HepG2 (cell line): ENCODE data around the gene CCDC150. TPM values are rescaled to one million over a fixed set of nuclear protein-coding genes. Genes with fewer than 3 reads are reported as not detected.

Experiments
- ATAC-seq: fragments of 200-7000 bp; cut with Tn5 transposase; 3 replicates; pipeline ENCODE4 v1.9.1; 2020; ENCODE audit warnings: mild to moderate bottlenecking, moderate library complexity
- BruUV-seq: library from RNA; stranded (reverse); fragments of 400-500 nt; replicated peaks from 2 replicates; lab custom pipeline; 2021; lab: Mats Ljungman, UMichigan
- CTCF ChIA-PET: fragments of 300-600 bp; formaldehyde crosslinking; extraction: SDS; loops from one replicate; lab custom pipeline; 2021; ENCODE audit warnings: low total read pairs, inconsistent platforms, low intra/inter-chr PET ratio; lab: Yijun Ruan, JAX
- POLR2A ChIA-PET: fragments of 350-600 bp; sonication (Branson Sonifier 250); formaldehyde crosslinking; loops from one replicate; lab custom pipeline; 2020; ENCODE audit warnings: antibody characterized with exemption, inconsistent platforms; lab: Yijun Ruan, JAX
- DNase-seq: peaks from one replicate; pipeline ENCODE4 v3.0.0-alpha.2; 2015; ENCODE audit warnings: low spot score
- FAIRE-seq: peaks from 3 replicates; lab custom pipeline; 2011; peaks lifted over from hg19 to GRCh38; lab: Jason Lieb, UNC
- H2AFZ ChIP-seq: one replicate; pipeline ENCODE4 v1.6.1; 2011; ENCODE audit warnings: low read length, inconsistent platforms
- H3K27ac ChIP-seq: fragments of 300-600 bp; 3 replicates; pipeline ENCODE4 v1.8.0; 2011; ENCODE audit warnings: mixed run types, mild to moderate bottlenecking, mixed read lengths, low read length, inconsistent platforms; ENCODE audit not compliant: insufficient read depth; ENCODE audit errors: extremely low read length
- H3K27me3 ChIP-seq, 2 experiments: fragments of 200-600 bp in 1 of 2; 2 replicates in 1 of 2; 3 replicates in 1 of 2; pipeline versions ENCODE4 v1.6.0 to v1.8.0; 2011; ENCODE audit warnings: low read length in 2 of 2, mild to moderate bottlenecking in 2 of 2, moderate library complexity in 2 of 2, inconsistent platforms in 1 of 2; ENCODE audit not compliant: insufficient read depth in 2 of 2, control insufficient read depth in 1 of 2
- H3K36me3 ChIP-seq, 2 experiments: fragments of 200-600 bp in 1 of 2; replicated peaks in 1 of 2; 2 replicates in 1 of 2; 3 replicates in 1 of 2; pipeline versions ENCODE4 v1.5.1 to v1.8.0; 2011; ENCODE audit warnings: low read length in 2 of 2, inconsistent platforms in 1 of 2; ENCODE audit not compliant: insufficient read depth in 2 of 2, control insufficient read depth in 1 of 2
- H3K4me1 ChIP-seq: 2 replicates; pipeline ENCODE4 v1.5.1; 2012; ENCODE audit warnings: low read length, inconsistent platforms; ENCODE audit not compliant: insufficient read depth
- H3K4me2 ChIP-seq: 2 replicates; pipeline ENCODE4 v1.6.0; 2011; ENCODE audit warnings: low read depth, low read length, inconsistent platforms
- H3K4me3 ChIP-seq, 3 experiments: fragments of 200-600 bp in 1 of 3; sonication (generic), shearing (Covaris generic) in 1 of 3; replicated peaks in 1 of 3; 2 replicates each; pipeline ENCODE4 v1.5.1; 2011 to 2016; ENCODE audit warnings: low read length in 3 of 3, inconsistent platforms in 2 of 3, low read depth in 2 of 3, mild to moderate bottlenecking in 2 of 3, control low read depth in 1 of 3, mixed read lengths in 1 of 3; ENCODE audit not compliant: insufficient read depth in 1 of 3
- H3K79me2 ChIP-seq: one replicate; pipeline ENCODE4 v1.6.1; 2011; ENCODE audit warnings: low read length, inconsistent platforms; ENCODE audit not compliant: insufficient read depth
- H3K9ac ChIP-seq: 2 replicates; pipeline ENCODE4 v1.6.0; 2011; ENCODE audit warnings: mild to moderate bottlenecking, low read depth, low read length, inconsistent platforms; ENCODE audit not compliant: insufficient read depth
- H3K9me3 ChIP-seq: 2 replicates; pipeline ENCODE4 v1.5.1; 2012; ENCODE audit warnings: mild to moderate bottlenecking, low read length
- H4K20me1 ChIP-seq: 2 replicates; pipeline ENCODE4 v1.6.0; 2011; ENCODE audit warnings: inconsistent platforms, mild to moderate bottlenecking, low read length, moderate library complexity; ENCODE audit not compliant: insufficient read depth
- BRD4 ChIP-seq: sonication (generic); formaldehyde crosslinking; IDR thresholded peaks from 2 replicates; pipeline ENCODE4 v1.4.0; 2020; ENCODE audit warnings: missing genetic modification reagents
- GATA4 ChIP-seq: sonication (generic); IDR thresholded peaks from 2 replicates; pipeline ENCODE4 v1.6.1; 2016; ENCODE audit warnings: antibody characterized with exemption, low read depth, borderline replicate concordance
- NR3C1 ChIP-seq: sonication (generic); formaldehyde crosslinking; IDR thresholded peaks from 2 replicates; pipeline ENCODE4 v1.4.0; 2020; ENCODE audit warnings: missing genetic modification reagents
- RFXAP ChIP-seq: sonication (generic); formaldehyde crosslinking; IDR thresholded peaks from 2 replicates; pipeline ENCODE4 v1.4.0; 2020; ENCODE audit warnings: missing genetic modification reagents, borderline replicate concordance
- SIN3B ChIP-seq: fragments of 150-350 bp; IDR thresholded peaks from 2 replicates; pipeline ENCODE4 v1.6.1; 2014; ENCODE audit warnings: low read length
- SP4 ChIP-seq: sonication (generic); formaldehyde crosslinking; IDR thresholded peaks from 2 replicates; pipeline ENCODE4 v1.8.1; 2023; ENCODE audit warnings: mild to moderate bottlenecking, missing genetic modification reagents
- WGBS: methylation state at CpG from one replicate; pipeline ENCODE4 v1.1.6; 2017; ENCODE audit warnings: low lambda C conversion rate; 5-methylcytosine and 5-hydroxymethylcytosine counted together
- in situ Hi-C: cut with HindIII; loops from 2 replicates; pipeline ENCODE4 v1.10.0; 2017; ENCODE audit warnings: low pct_unique_long_range_greater_than_20kb; ENCODE audit not compliant: extremely low pct_ligation_motif_present
- intact Hi-C: fragments of 100-400 bp; cut with micrococcal nuclease; formaldehyde crosslinking; loops from one replicate; pipeline ENCODE4 v1.10.0; 2022; ENCODE audit not compliant: unreplicated experiment
- polyA plus RNA-seq, 8 experiments: library from polyadenylated mRNA; depleted of rRNA in 3 of 8; stranded (reverse) in 7 of 8; unstranded in 1 of 8; fragments of >200 nt; fragmentation: Illumina TruSeq in 4 of 8; extraction: Trizol in 4 of 8; gene quantifications; 2 replicates each; pipeline versions ENCODE4 v1.2.1 to v1.2.3, GENCODE V29; 2011 to 2016; ENCODE audit warnings: low read depth in 4 of 8, missing spikeins in 1 of 8, mixed read lengths in 1 of 8; ENCODE audit not compliant: insufficient read depth in 1 of 8
- total RNA-seq, 5 experiments: library from RNA; depleted of rRNA; stranded (reverse); fragments of >200 nt; fragmentation: Illumina TruSeq; extraction: Trizol; gene quantifications; 2 replicates each; pipeline ENCODE4 v1.2.3, GENCODE V29; 2016; ENCODE audit warnings: low read depth in 1 of 5
- TF ChIP-seq, protein P1 (sequence below): sonication (generic); formaldehyde crosslinking; IDR thresholded peaks from 2 replicates; pipeline ENCODE4 v1.8.1; 2023; ENCODE audit warnings: mild to moderate bottlenecking, missing genetic modification reagents, borderline replicate concordance
- TF ChIP-seq, protein P2 (sequence below): sonication (generic); formaldehyde crosslinking; IDR thresholded peaks from 2 replicates; pipeline ENCODE4 v1.5.0; 2020; ENCODE audit warnings: mild to moderate bottlenecking, missing genetic modification reagents, borderline replicate concordance

Gene CCDC150
- total and polyA plus RNA-seq, 2 of the 13 experiments (the other 11 are each of a cell fraction or from before 2014, with no cell fraction given), result 14.9 to 32.6 TPM

DNA sequence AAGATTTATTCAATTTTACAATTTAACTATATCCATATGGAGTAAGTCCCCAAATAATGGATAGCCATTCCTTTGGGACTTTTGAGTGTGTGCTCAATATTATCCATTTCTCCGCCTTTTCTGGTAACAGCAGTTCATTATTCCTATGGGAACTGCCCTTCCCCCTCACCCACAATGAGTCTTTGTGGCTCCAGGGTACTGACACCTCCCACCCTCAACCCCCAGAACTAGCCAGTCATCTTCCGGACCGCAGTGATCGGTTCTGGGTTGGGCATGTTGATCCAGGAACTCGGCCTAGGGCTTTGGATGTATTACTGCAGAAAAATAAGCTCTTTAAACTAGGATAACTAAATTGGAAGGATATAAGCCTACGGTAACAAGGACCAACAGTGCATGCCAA, 45.4 kb upstream of the CCDC150 start (continued):
- TF ChIP-seq GATA4 (no peak), SP4 (CRISPR knock-in tag) (no peak), BRD4 (CRISPR knock-in tag) (no peak), NR3C1 (CRISPR knock-in tag) (no peak), SIN3B (no peak)
- TF ChIP-seq, protein P1, sequence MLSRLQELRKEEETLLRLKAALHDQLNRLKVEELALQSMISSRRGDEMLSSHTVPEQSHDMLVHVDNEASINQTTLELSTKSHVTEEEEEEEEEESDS (CRISPR knock-in tag), result no peak

DNA sequence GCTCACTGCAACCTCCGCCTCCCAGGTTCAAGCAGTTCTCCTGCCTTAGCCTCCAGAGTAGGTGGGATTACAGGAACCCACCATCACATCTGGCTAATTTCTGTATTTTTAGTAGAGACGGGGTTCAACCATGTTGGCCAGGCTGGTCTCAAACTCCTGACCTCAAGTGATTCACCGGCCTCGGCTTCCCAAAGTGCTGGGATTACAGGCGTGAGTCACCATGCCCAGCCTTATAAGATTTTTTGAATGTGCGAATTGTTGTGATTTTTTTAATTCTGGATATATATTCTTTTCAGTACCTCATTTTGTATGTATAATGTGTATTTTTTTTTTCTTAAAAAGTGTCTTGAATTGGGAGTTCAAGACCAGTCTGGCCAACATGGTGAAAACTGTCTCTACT, 42.0 kb upstream of the CCDC150 start:
- no peak for DNase-seq
- Histone ChIP-seq H3K36me3 (no peaks in the 10 kb centered on the region), H3K27ac (no peak overlapping the region)
- intact Hi-C loops, result loop anchor here (1.0 kb wide), 1 partner anchor 48 kb away; no protein-coding TSS in a partner anchor
- FAIRE-seq, result no peak
- 44% methylated on average over 6 of the region's 6 CpGs for WGBS
- no peak for ATAC-seq
- TF ChIP-seq, protein P2, sequence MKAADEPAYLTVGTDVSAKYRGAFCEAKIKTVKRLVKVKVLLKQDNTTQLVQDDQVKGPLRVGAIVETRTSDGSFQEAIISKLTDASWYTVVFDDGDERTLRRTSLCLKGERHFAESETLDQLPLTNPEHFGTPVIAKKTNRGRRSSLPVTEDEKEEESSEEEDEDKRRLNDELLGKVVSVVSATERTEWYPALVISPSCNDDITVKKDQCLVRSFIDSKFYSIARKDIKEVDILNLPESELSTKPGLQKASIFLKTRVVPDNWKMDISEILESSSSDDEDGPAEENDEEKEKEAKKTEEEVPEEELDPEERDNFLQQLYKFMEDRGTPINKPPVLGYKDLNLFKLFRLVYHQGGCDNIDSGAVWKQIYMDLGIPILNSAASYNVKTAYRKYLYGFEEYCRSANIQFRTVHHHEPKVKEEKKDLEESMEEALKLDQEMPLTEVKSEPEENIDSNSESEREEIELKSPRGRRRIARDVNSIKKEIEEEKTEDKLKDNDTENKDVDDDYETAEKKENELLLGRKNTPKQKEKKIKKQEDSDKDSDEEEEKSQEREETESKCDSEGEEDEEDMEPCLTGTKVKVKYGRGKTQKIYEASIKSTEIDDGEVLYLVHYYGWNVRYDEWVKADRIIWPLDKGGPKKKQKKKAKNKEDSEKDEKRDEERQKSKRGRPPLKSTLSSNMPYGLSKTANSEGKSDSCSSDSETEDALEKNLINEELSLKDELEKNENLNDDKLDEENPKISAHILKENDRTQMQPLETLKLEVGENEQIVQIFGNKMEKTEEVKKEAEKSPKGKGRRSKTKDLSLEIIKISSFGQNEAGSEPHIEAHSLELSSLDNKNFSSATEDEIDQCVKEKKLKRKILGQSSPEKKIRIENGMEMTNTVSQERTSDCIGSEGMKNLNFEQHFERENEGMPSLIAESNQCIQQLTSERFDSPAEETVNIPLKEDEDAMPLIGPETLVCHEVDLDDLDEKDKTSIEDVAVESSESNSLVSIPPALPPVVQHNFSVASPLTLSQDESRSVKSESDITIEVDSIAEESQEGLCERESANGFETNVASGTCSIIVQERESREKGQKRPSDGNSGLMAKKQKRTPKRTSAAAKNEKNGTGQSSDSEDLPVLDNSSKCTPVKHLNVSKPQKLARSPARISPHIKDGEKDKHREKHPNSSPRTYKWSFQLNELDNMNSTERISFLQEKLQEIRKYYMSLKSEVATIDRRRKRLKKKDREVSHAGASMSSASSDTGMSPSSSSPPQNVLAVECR (CRISPR knock-in tag), result no peak
- TF ChIP-seq RFXAP (CRISPR knock-in tag), result no peak
- TF ChIP-seq, all 625 proteins: peak for 0
- no peak overlapping the region for H2AFZ ChIP-seq
- peaks cover 10% of the 10 kb centered on the region for H3K4me1 ChIP-seq
- H4K20me1 ChIP-seq, result no peaks in the 10 kb centered on the region
- H3K4me3 ChIP-seq, result no peak overlapping the region
- no peak overlapping the region for H3K9ac ChIP-seq
- no peaks in the 10 kb centered on the region for H3K9me3 ChIP-seq
- ChIA-PET POLR2A (no interaction called here), CTCF (no interaction called here)
- H3K79me2 ChIP-seq, result no peaks in the 10 kb centered on the region
- H3K4me2 ChIP-seq, result no peak overlapping the region
- H3K27me3 ChIP-seq, result peaks cover 4 to 27% of the 10 kb centered on the region in 2 experiments; a peak in 4 of 5 replicates
- BruUV-seq, result no TSS peak
- in situ Hi-C loops, result no loop called here
